Stimulated activated CD8-positive, alpha-beta memory T cell treated with anti-CD3 and anti-CD28 coated beads, Interleukin-15, amount 100 ng/mL, for 24 hours (primary cell): Measurements from ENCODE around the gene DMRT1.

ENCODE experiments used
- DNase-seq: peaks from one replicate; pipeline ENCODE4 v3.0.0-alpha.2; 2020; ENCODE audit warnings: low read depth

The DMRT1 gene

GRCh38 chr9:1002678-1003077 lies 161.2 kb downstream of the DMRT1 start:
- DNase-seq = no peak

GRCh38 chr9:1005043-1005667 lies 163.7 kb downstream of the DMRT1 start:
- DNase-seq = no peak

- no peak for DNase-seq
These were observed 165.8 kb downstream of the DMRT1 start for GRCh38 chr9:1007312-1007711.

GRCh38 chr9:1008216-1008615 lies 166.7 kb downstream of the DMRT1 start:
- DNase-seq = no peak

GRCh38 chr9:1009101-1009707 lies 167.7 kb downstream of the DMRT1 start:
- DNase-seq = peak; percentile 67

GRCh38 chr9:1013021-1013420 lies 171.5 kb downstream of the DMRT1 start:
- DNase-seq = no peak

- no peak for DNase-seq
These were observed 172.7 kb downstream of the DMRT1 start for GRCh38 chr9:1014225-1014624.

- DNase-seq = no peak
These were observed 173.1 kb downstream of the DMRT1 start for GRCh38 chr9:1014640-1015039.

- no peak for DNase-seq
These were observed 176.6 kb downstream of the DMRT1 start for GRCh38 chr9:1018121-1018520.
